ENCODE results near the gene ERVFRD-1.
"Not testable (repeated sequence)": the region's sequence is repeated elsewhere in the genome, so short reads cannot be mapped to it uniquely, and the experiment has no call there.

The ERVFRD-1 gene

GRCh38 chr6:11129908-11130565 is 18.5 kb upstream of the ERVFRD-1 start:
- DNase-seq (ENCODE audit: extremely low read depth in 1 of 2, low read depth in 1 of 2) = no peak

DNA sequence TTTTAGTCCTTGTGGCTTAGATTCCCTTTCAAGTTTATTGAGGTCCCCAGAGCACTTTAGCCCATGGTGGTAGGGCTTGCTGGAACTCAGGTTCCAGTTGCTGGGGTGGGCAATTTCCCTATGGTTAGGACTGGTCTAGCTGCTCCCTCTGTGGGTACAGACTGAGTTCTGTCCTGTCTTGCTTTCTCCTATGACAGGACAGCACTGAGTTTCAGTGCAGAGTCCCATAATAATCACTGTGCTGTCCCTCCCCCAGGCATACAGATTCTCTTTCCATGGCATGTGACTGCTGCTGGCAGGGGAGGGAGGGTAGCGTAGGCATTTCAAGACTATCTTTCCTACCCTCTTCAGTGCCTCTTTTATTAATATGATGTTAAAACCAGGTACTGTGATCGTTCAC is 17.1 kb upstream of the ERVFRD-1 start:
- DNase-seq (ENCODE audit: extremely low read depth in 1 of 2, low read depth in 1 of 2) = no peak

DNA sequence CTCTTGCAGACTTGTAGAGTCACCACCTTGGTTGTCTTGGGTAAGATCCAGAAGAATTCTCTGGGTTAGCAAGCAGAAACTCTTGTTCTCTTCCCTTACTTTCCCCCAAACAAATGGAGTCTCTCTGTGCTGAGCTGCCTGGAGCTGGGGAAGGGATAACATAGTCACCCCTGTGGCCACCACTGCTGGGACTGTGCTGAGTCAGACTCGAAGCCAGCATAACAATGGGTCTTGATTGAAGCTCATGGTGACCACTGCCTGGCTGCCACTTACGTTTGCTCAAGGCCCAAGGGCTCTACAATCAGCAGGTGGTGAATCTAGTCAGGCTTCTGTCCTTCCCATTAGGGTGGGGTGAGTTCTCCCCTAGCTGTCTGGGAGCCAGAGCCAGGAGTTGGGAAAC is 15.4 kb upstream of the ERVFRD-1 start:
- DNase-seq (ENCODE audit: extremely low read depth in 1 of 2, low read depth in 1 of 2) = no peak

DNA sequence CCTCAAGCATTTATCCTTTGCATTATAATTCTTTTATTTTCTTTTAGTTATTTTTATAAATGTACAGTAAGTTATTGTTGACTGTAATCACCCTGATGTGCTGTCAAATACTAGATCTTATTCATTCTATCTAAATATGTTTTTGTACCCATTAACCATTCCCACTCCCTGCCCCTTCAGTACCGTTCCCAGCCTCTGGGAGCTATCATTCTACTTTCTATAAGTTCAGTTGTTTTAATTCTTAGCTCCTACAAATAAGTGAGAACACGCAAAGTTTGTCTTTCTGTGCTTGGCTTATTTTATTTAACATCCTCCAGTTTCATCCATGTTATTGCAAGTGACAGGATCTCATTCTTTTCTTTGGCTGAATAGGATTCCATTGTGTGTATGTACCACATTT is 12.5 kb upstream of the ERVFRD-1 start:
- DNase-seq (ENCODE audit: extremely low read depth in 1 of 2, low read depth in 1 of 2) = no peak

- DNase-seq (ENCODE audit: extremely low read depth in 1 of 2, low read depth in 1 of 2) = no peak
Observed at GRCh38 chr6:11122380-11122779, 10.9 kb upstream of the ERVFRD-1 start.

DNA sequence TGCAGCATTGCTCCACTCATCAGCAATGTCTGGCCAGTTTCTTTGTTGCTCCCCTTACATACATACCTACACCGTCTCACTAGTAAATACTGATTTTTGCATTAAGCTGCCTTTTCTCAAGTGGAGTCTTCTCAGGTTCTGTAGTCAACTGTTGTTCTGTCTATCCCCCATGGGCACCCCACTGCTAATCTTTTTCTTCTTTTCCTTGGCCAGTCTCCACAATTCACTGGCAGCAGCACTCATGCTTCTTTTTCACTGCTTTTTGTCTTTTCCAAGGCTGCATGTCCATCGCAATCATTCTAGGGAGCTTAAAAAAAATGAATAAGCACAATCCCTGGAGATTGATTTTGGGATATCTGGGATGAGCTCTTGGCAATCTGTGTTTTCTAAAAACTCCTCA is 10.3 kb upstream of the ERVFRD-1 start:
- DNase-seq (ENCODE audit: extremely low read depth in 1 of 2, low read depth in 1 of 2) = no peak

- DNase-seq (ENCODE audit: extremely low read depth in 1 of 2, low read depth in 1 of 2) = no peak
Observed at GRCh38 chr6:11120271-11121005, 8.9 kb upstream of the ERVFRD-1 start.

DNA sequence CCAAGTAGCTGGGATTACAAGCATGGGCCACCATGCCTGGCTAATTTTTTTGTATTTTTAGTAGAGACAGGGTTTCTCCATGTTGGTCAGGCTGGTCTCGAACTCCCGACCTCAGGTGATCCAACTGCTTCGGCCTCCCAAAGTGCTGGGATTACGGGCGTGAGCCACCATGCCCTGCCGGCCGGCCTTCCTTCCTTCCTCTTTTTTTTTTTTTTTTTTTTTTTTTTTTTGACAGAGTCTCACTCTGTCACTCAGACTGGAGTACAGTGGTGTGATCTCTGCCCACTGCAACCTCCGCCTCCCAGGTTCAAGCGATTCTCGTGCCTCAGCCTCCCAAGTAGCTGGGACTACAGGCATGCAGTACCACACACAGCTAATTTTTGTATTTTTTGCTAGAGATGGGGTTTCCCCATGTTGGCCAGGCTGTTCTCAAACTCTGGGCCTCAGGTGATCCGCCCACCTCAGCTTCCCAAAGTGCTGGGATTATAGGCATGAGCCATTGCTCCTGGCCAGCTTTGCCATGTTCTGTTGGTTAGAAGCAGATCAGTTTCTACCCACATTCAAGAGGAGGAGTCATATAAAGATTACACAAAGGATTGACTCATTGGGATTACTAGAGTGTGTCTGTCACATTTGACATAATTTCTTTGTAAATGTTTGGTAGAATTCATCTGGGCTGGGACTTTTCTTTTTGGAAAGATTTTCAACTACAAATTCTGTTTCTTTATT is 4.4 kb upstream of the ERVFRD-1 start:
- not testable (repeated sequence) for DNase-seq (ENCODE audit: extremely low read depth in 1 of 2, low read depth in 1 of 2)

DNA sequence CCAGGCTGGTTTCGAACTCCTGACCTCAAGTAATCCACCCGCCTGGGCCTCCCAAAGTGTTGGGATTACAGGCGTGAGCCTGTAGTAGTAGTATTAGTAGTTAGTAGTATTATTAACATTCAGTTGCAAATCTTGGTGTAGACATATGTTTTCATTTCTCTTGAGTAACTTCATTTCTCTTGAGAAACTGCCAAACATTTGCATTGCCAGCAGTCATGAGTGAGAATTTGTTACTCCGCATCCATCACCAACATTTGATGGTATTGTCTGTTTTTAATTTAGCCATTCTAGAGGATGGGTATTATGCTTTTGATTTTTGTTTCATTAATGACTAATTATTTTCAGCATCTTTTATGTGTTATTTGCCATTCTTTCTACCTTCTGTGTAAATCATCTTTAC is 1.5 kb upstream of the ERVFRD-1 start:
- DNase-seq (ENCODE audit: extremely low read depth in 1 of 2, low read depth in 1 of 2) = no peak

DNA sequence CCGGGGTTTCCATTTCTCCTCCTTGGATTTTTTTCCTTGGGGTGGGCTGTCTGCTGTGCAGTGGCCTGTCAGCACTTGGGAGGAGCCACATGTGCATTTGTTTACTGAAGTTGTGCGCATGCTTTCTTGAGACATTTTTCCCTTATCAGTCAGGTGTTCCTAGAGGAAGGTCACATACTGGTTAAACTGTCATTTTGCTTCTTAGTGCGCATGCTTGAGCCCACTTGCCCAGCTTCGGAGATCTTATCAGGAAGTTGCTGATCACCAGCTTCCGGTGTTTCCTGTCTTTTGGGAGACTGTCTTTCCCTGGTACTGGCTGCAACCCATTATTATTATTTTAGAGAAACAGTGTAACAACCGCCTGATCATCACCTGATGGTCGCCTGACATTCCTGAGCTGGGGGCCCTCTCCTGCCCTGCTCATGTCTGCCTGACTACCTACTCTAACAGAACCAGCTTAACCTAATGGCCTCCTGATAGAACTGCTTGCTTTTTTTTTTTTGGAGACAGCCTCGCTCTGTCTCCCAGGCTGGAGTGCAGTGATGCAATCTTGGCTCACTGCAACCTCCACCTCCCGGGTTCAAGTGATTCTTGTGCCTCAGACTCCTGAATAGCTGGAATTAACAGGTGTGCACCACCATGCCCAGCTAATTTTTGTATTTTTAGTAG is 378 bp upstream of the ERVFRD-1 start:
- DNase-seq (ENCODE audit: extremely low read depth in 1 of 2, low read depth in 1 of 2) = no peak

GRCh38 chr6:11108726-11109125 is 2.8 kb downstream of the ERVFRD-1 start:
- DNase-seq (ENCODE audit: extremely low read depth in 1 of 2, low read depth in 1 of 2) = no peak

GRCh38 chr6:11103065-11103464 is 8.5 kb downstream of the ERVFRD-1 start:
- DNase-seq (ENCODE audit: extremely low read depth in 1 of 2, low read depth in 1 of 2) = no peak

DNA sequence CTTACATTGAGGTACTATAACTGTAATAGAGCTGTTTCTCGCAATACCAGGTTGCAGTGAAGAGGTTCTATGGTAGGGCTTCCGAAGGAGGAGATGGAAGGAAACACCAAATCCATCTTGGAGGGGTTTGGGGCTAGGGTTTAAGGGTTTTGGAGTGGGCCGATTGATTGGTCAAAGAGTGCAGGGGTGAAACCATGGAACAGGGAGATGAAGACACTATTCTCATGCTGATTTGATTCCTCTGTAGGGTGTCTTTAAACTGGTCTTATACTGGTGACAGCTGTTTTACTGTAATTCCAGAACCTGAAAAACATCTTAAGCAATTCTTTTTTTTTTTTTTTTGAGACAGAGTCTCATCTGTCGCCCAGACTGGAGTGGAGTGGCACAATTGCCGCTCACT is 10.1 kb downstream of the ERVFRD-1 start:
- DNase-seq (ENCODE audit: extremely low read depth in 1 of 2, low read depth in 1 of 2) = no peak

- DNase-seq (ENCODE audit: extremely low read depth in 1 of 2, low read depth in 1 of 2) = no peak
Observed at GRCh38 chr6:11098004-11098403, 13.5 kb downstream of the ERVFRD-1 start.

- DNase-seq (ENCODE audit: extremely low read depth in 1 of 2, low read depth in 1 of 2) = no peak
Observed at GRCh38 chr6:11097476-11097875, 14.0 kb downstream of the ERVFRD-1 start.

- no peak for DNase-seq (ENCODE audit: extremely low read depth in 1 of 2, low read depth in 1 of 2)
Observed at GRCh38 chr6:11096109-11096508, 15.4 kb downstream of the ERVFRD-1 start.

- DNase-seq (ENCODE audit: extremely low read depth in 1 of 2, low read depth in 1 of 2) = no peak
Observed at GRCh38 chr6:11094941-11095340, 16.6 kb downstream of the ERVFRD-1 start.

- peak; percentile 9 to 40 for DNase-seq (ENCODE audit: extremely low read depth in 1 of 2, low read depth in 1 of 2)
Observed at GRCh38 chr6:11094411-11094851, 17.1 kb downstream of the ERVFRD-1 start.

DNA sequence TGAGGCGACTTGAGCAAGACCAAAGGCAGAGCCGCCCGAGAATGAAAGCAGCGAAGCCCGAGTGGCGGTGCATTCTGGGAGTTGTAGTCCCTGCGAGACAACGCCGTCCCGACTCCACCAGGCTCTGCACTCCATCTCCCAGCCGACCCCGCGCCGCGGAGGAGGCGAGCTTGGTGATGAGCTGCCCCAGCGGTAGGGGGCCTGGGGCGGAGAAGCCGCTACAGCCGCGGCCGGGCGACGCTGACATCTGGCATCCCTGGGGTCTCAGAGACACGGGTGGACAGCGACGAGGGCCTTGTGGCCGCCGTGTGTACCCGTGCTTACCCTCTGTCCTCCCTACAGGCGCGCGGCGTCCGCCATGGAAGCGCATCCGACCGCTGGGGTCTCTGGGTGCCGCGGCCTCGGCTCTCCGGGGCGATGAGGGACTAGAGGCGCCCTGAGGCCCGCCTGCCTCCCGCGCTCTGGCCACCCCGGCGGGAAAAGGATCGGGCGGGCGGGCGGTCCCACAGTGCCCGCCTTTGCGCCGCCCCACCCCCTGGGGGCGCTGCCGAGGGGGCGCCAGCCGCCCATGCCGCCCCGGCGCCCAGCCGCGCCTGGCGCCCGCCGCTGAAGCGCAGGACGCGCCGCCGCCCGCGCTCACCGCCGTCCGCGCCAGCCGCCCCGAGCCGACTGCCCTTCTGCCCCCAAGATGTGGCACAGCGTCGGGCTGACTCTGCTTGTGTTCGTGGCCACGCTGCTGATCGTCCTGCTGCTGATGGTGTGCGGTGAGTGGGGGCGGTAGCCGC is 17.7 kb downstream of the ERVFRD-1 start, which contains the start of gene SMIM13:
TSS of gene SMIM13 (plus strand) at position 209 of the 785 bp plus-strand sequence. CDS start at position 689, 480 bp downstream.
- peak; percentile 85 to 94 for DNase-seq (ENCODE audit: extremely low read depth in 1 of 2, low read depth in 1 of 2)

DNA sequence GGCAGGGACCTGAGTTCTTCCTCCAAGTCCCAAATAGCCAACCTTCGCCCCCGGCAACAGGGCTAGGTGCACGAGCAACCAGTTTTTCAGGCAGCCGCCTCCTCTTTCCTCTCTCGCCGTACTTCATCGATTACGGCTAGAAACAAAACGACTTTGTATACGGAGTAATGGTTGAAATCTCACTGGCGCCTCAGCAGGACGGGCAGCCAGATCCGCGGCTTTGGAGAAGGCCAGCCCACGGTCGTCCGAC is 18.2 kb downstream of the ERVFRD-1 start:
- no peak for DNase-seq (ENCODE audit: extremely low read depth in 1 of 2, low read depth in 1 of 2)

Measured in stimulated activated CD8-positive, alpha-beta memory T cell treated with anti-CD3 and anti-CD28 coated beads, Interleukin-7, amount 100 ng/mL, for 48 hours (primary cell).